ENCODE measurements around the gene GLO1. TPM values are rescaled to one million over a fixed set of nuclear protein-coding genes. Genes with fewer than 3 reads are reported as not detected.

GLO1 gene
- total RNA-seq, 4 donors from 2014 or later = 70.7 to 124 (median 89.6) TPM

DNA sequence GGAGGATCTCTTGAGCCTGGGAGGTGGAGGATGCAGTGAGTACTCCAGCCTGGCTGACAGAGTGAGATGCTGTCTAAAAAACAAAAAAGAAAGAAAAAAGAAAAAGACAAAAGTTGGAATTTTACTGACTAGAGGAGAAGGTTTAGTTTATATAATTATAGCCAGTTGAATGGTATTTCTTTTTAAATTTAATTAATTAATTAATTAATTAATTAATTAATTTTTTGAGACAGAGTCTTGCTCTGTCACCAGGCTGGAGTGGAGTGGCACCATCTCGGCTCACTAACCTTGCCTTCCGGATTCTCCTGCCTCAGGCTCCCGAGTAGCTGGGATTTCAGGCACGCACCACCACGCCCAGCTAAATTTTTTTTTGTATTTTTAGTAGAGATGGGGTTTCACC is 20.8 kb upstream of the GLO1 start:
- TF ChIP-seq POLR2A (IDR thresholded peaks at IDR 0.05) = no peak
- no peak for DNase-seq (ENCODE audit: low spot score in 2 of 2)
- no peak overlapping the region for H3K4me3 ChIP-seq (ENCODE audit: low read depth, poor library complexity, severe bottlenecking)
- 88 to 95% methylated on average over 5 of the region's 5 CpGs for WGBS, 2 donors
- intact Hi-C loops (cut with DNase I; ENCODE audit: low total_unique reads) = loop anchor here (10.0 kb wide), 1 partner anchor 571 kb away; no protein-coding TSS in a partner anchor

DNA sequence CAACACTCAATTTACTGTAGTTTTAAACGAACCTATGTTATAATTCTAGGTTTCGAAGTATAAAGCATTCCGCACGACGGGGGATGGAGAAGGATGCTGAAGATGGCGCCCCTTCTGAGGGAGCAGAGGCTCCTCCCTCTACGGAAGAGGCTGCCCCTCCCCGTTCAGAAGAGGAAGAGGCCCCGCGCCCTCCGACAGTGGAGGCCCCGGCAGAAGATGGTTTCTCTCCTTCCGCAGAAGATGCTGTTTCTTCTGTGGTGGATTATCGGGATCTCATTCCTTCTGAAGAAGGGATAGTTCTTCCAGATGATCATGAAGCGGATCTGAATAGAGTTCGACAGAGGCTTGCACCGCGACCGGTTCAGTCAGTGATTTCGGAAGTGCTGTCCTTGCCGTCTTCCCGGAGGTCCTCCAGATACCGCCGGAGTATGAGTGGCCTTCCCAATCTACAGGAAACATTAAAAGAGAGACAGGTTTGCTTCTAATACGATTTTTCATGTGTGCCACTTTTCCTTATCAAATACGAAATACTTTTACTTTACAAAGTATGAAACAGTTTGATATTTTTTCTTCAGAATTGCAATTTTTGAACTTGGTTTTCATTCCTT is 19.9 kb upstream of the GLO1 start:
- intact Hi-C loops (cut with DNase I; ENCODE audit: low total_unique reads) = loop anchor here (10.0 kb wide), 1 partner anchor 572 kb away; no protein-coding TSS in a partner anchor
- DNase-seq (ENCODE audit: low spot score in 2 of 2) = no peak
- no peak for TF ChIP-seq POLR2A (IDR thresholded peaks at IDR 0.05)
- TF ChIP-seq, protein P1, sequence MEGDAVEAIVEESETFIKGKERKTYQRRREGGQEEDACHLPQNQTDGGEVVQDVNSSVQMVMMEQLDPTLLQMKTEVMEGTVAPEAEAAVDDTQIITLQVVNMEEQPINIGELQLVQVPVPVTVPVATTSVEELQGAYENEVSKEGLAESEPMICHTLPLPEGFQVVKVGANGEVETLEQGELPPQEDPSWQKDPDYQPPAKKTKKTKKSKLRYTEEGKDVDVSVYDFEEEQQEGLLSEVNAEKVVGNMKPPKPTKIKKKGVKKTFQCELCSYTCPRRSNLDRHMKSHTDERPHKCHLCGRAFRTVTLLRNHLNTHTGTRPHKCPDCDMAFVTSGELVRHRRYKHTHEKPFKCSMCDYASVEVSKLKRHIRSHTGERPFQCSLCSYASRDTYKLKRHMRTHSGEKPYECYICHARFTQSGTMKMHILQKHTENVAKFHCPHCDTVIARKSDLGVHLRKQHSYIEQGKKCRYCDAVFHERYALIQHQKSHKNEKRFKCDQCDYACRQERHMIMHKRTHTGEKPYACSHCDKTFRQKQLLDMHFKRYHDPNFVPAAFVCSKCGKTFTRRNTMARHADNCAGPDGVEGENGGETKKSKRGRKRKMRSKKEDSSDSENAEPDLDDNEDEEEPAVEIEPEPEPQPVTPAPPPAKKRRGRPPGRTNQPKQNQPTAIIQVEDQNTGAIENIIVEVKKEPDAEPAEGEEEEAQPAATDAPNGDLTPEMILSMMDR (IDR thresholded peaks at IDR 0.05) = no peak
- 90 to 91% methylated on average over 26 of the region's 26 CpGs for WGBS, 2 donors
- no peak overlapping the region for H3K4me3 ChIP-seq (ENCODE audit: low read depth, poor library complexity, severe bottlenecking)

DNA sequence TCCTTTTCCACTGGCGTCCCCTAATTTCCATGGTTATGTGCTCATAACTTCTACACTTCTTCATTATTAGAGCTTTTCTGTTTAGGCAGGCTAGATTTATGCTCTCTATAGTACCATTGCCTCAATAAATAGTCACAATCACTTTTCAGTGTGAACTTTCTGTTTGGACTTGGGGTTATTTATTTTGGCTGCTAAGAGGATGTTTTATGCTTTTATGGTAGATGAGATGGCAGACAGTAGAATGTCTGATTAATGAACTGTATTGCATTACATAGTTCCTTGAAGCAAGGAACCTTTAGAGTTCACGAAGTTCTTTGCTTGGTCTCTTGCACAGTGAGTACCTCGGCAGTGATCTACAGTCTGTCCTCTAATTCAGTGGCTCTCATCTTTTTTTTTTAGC is 19.1 kb upstream of the GLO1 start:
- intact Hi-C loops (cut with DNase I; ENCODE audit: low total_unique reads) = loop anchor here (10.0 kb wide), 1 partner anchor 573 kb away; no protein-coding TSS in a partner anchor
- TF ChIP-seq, protein P1 (IDR thresholded peaks at IDR 0.05) = no peak
- TF ChIP-seq POLR2A (IDR thresholded peaks at IDR 0.05) = no peak
- DNase-seq (ENCODE audit: low spot score in 2 of 2) = no peak
- no peak overlapping the region for H3K4me3 ChIP-seq (ENCODE audit: low read depth, poor library complexity, severe bottlenecking)
- WGBS, 2 donors = 64 to 82% methylated on average over 3 of the region's 3 CpGs

DNA sequence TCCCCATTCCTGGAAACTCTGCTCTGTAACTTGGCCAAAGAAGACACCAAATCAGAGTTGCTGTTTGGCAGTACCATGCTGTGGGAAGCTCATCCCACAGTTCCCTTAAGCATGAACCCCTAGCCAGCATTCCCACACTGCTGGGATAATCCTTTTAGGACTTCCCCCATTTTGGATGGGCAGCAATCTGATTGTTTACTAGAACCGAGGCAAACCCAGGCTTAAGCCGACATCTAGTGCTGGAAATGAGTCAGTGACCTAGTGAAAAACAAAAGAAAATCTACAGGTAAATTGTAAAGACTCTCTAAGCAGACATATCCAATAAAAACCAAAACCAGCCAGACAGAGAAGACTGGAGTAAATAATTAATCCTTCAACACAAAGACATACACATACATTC is 17.4 kb upstream of the GLO1 start:
- DNase-seq (ENCODE audit: low spot score in 2 of 2) = no peak
- intact Hi-C loops (cut with DNase I; ENCODE audit: low total_unique reads) = loop anchor here (10.0 kb wide), 1 partner anchor 575 kb away; no protein-coding TSS in a partner anchor
- TF ChIP-seq POLR2A (IDR thresholded peaks at IDR 0.05) = no peak
- TF ChIP-seq, protein P1 (IDR thresholded peaks at IDR 0.05) = no peak
- 17 to 34% methylated on average over 2 of the region's 2 CpGs for WGBS, 2 donors
- H3K4me3 ChIP-seq (ENCODE audit: low read depth, poor library complexity, severe bottlenecking) = no peak overlapping the region

DNA sequence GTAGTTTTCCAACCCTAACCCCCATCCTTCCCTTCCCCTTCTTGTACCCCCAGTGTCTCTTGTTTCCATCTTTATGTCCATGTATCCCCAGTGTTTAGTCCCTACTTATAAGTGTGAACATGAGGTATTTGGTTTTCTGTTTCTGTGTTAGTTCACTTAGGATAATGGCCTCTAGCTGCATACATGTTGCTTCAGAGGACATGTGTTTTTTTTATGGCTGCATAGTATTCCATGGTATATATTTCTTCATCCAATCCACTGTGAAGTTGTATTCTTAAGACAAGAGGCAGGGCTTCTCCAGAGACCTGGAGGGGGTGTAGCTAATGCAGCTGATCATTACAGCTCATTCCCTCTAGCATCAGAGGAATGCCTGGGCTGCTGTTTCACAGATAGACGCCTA is 16.4 kb upstream of the GLO1 start:
- WGBS, 2 donors = 94 to 100% methylated on average over 1 of the region's 1 CpG
- TF ChIP-seq, protein P1 (IDR thresholded peaks at IDR 0.05) = no peak
- no peak for TF ChIP-seq POLR2A (IDR thresholded peaks at IDR 0.05)
- intact Hi-C loops (cut with DNase I; ENCODE audit: low total_unique reads) = no loop called here
- no peak for DNase-seq (ENCODE audit: low spot score in 2 of 2)
- no peak overlapping the region for H3K4me3 ChIP-seq (ENCODE audit: low read depth, poor library complexity, severe bottlenecking)

DNA sequence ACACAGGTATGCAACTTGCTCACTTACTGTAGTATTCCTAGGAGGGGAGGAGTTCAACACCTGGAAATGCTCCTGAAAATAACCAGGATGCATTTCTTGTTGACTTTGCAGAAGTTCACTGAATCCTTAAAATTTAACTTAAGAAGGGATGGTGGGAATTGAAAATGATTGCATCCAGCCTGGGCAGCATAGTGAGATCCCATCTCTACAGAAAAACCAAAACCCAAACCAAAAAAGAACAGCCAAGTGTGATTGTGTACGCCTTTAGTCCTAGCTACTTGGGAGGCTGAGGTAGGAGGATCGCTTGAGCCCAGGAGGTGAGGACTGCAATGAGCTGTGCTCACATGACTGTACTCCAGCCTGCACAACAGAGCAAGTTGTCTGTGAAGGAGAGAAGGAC is 13.9 kb upstream of the GLO1 start:
- DNase-seq (ENCODE audit: low spot score in 2 of 2) = no peak
- no peak overlapping the region for H3K4me3 ChIP-seq (ENCODE audit: low read depth, poor library complexity, severe bottlenecking)
- TF ChIP-seq, protein P1 (IDR thresholded peaks at IDR 0.05) = no peak
- no peak for TF ChIP-seq POLR2A (IDR thresholded peaks at IDR 0.05)
- WGBS, 2 donors = 95% methylated on average over 2 of the region's 2 CpGs
- intact Hi-C loops (cut with DNase I; ENCODE audit: low total_unique reads) = no loop called here

Data from lower leg skin (tissue), 4 donors.